ENCODE results near the gene RASL11B. TPM values are rescaled to one million over a fixed set of nuclear protein-coding genes. Genes with fewer than 3 reads are reported as not detected.
"Not testable (repeated sequence)": the region's sequence is repeated elsewhere in the genome, so short reads cannot be mapped to it uniquely, and the experiment has no call there.

Gene RASL11B
- under 1 TPM; 0.25 to 0.33 TPM for total RNA-seq

- peaks cover 10% of the 10 kb centered on the region for H3K9me3 Mint-ChIP-seq
- H3K27ac Mint-ChIP-seq, result no peak within 1 kb of the TSS
- H3K4me3 Mint-ChIP-seq, result peak within 1 kb of the TSS; percentile 72
- H3K27me3 Mint-ChIP-seq, result peaks cover 27% of the 10 kb centered on the region
- peaks cover 12% of the 10 kb centered on the region for H3K4me1 Mint-ChIP-seq
- DNase-seq, result peak; percentile 86
- H3K36me3 Mint-ChIP-seq (ENCODE audit: low read depth), result no peaks in the 10 kb centered on the region
- ChIA-PET CTCF (interaction anchor here (0.7 to 1.0 kb wide), 2 partner anchors 149 to 633 kb away, joined by 3 read pairs; no protein-coding TSS in a partner anchor), POLR2A (interaction anchor here (0.9 to 2.7 kb wide), 2 partner anchors 140 to 149 kb away, joined by 3 to 9 read pairs; no protein-coding TSS in a partner anchor)
These were observed at the start of gene RASL11B for GRCh38 chr4:52861879-52862616. Gene RASL11B, plus strand, starts transcription at chr4:52862317. Its CDS starts 191 bp downstream, at chr4:52862508.

- peaks cover 4% of the 10 kb centered on the region for H3K27me3 Mint-ChIP-seq
- no peaks in the 10 kb centered on the region for H3K36me3 Mint-ChIP-seq (ENCODE audit: low read depth)
- no peak for DNase-seq
- H3K9me3 Mint-ChIP-seq, result peaks cover 4% of the 10 kb centered on the region
- H3K4me3 Mint-ChIP-seq, result no peak overlapping the region
- H3K4me1 Mint-ChIP-seq, result no peaks in the 10 kb centered on the region
- no peak overlapping the region for H3K27ac Mint-ChIP-seq
- CTCF ChIA-PET, result no interaction called here
- POLR2A ChIA-PET, result no interaction called here
These were observed 48.6 kb upstream of the RASL11B start for GRCh38 chr4:52813546-52813945.

- Mint-ChIP-seq H3K27ac (no peak overlapping the region), H3K27me3 (no peaks in the 10 kb centered on the region), H3K36me3 (ENCODE audit: low read depth) (peaks cover 8% of the 10 kb centered on the region), H3K4me1 (peaks cover 21% of the 10 kb centered on the region), H3K4me3 (no peak overlapping the region), H3K9me3 (peaks cover 18% of the 10 kb centered on the region)
- ChIA-PET CTCF (interaction anchor here (0.9 kb wide), 1 partner anchor 89 kb away, joined by 3 read pairs; no protein-coding TSS in a partner anchor), POLR2A (interaction anchor here (0.9 to 1.4 kb wide), 2 partner anchors 100 to 110 kb away, joined by 3 to 6 read pairs; no protein-coding TSS in a partner anchor)
- DNase-seq, result no peak
These were observed 39.5 kb upstream of the RASL11B start for GRCh38 chr4:52822583-52822971.

- CTCF ChIA-PET, result interaction anchor here (0.9 kb wide), 1 partner anchor 89 kb away, joined by 3 read pairs; no protein-coding TSS in a partner anchor
- no peak overlapping the region for H3K4me3 Mint-ChIP-seq
- H3K27ac Mint-ChIP-seq, result peak overlapping the region; percentile 23
- POLR2A ChIA-PET, result interaction anchor here (0.8 to 1.4 kb wide), 3 partner anchors 10 to 111 kb away, joined by 3 to 6 read pairs (median 3); no protein-coding TSS in a partner anchor
- H3K9me3 Mint-ChIP-seq, result peaks cover 18% of the 10 kb centered on the region
- peaks cover 21% of the 10 kb centered on the region for H3K4me1 Mint-ChIP-seq
- no peak for DNase-seq
- H3K36me3 Mint-ChIP-seq (ENCODE audit: low read depth), result peaks cover 8% of the 10 kb centered on the region
- H3K27me3 Mint-ChIP-seq, result no peaks in the 10 kb centered on the region
These were observed 39.0 kb upstream of the RASL11B start for GRCh38 chr4:52822972-52823701.

GRCh38 chr4:52823702-52824092 is 38.4 kb upstream of the RASL11B start:
- Mint-ChIP-seq H3K4me1 (peaks cover 21% of the 10 kb centered on the region), H3K4me3 (no peak overlapping the region), H3K27me3 (no peaks in the 10 kb centered on the region), H3K9me3 (peaks cover 18% of the 10 kb centered on the region), H3K36me3 (ENCODE audit: low read depth) (peaks cover 8% of the 10 kb centered on the region), H3K27ac (peak overlapping the region; percentile 23)
- POLR2A ChIA-PET, result interaction anchor here (0.8 to 1.4 kb wide), 2 partner anchors 11 to 111 kb away, joined by 3 to 6 read pairs; no protein-coding TSS in a partner anchor
- no peak for DNase-seq
- CTCF ChIA-PET, result no interaction called here

- Mint-ChIP-seq H3K36me3 (ENCODE audit: low read depth) (peaks cover 8% of the 10 kb centered on the region), H3K27ac (no peak overlapping the region), H3K4me1 (peaks cover 21% of the 10 kb centered on the region), H3K4me3 (no peak overlapping the region), H3K27me3 (no peaks in the 10 kb centered on the region), H3K9me3 (peaks cover 18% of the 10 kb centered on the region)
- DNase-seq, result no peak
- ChIA-PET CTCF (no interaction called here), POLR2A (no interaction called here)
These were observed 37.9 kb upstream of the RASL11B start for GRCh38 chr4:52824270-52824602.

GRCh38 chr4:52824603-52825459 is 37.3 kb upstream of the RASL11B start:
- no peaks in the 10 kb centered on the region for H3K27me3 Mint-ChIP-seq
- no peak overlapping the region for H3K4me3 Mint-ChIP-seq
- H3K4me1 Mint-ChIP-seq, result peaks cover 21% of the 10 kb centered on the region
- H3K9me3 Mint-ChIP-seq, result peaks cover 18% of the 10 kb centered on the region
- POLR2A ChIA-PET, result no interaction called here
- no peak for DNase-seq
- H3K36me3 Mint-ChIP-seq (ENCODE audit: low read depth), result peaks cover 8% of the 10 kb centered on the region
- CTCF ChIA-PET, result no interaction called here
- no peak overlapping the region for H3K27ac Mint-ChIP-seq

- CTCF ChIA-PET, result no interaction called here
- no peak for DNase-seq
- Mint-ChIP-seq H3K9me3 (peaks cover 18% of the 10 kb centered on the region), H3K27ac (no peak overlapping the region), H3K4me3 (no peak overlapping the region), H3K27me3 (no peaks in the 10 kb centered on the region), H3K36me3 (ENCODE audit: low read depth) (peaks cover 8% of the 10 kb centered on the region), H3K4me1 (peaks cover 21% of the 10 kb centered on the region)
- POLR2A ChIA-PET, result no interaction called here
These were observed 36.5 kb upstream of the RASL11B start for GRCh38 chr4:52825460-52826090.

GRCh38 chr4:52833941-52834525 is 28.1 kb upstream of the RASL11B start:
- no peaks in the 10 kb centered on the region for H3K4me1 Mint-ChIP-seq
- ChIA-PET POLR2A (no interaction called here), CTCF (no interaction called here)

GRCh38 chr4:52834641-52835456 is 27.3 kb upstream of the RASL11B start:
- H3K36me3 Mint-ChIP-seq (ENCODE audit: low read depth); H3K27me3 Mint-ChIP-seq; H3K27ac Mint-ChIP-seq; H3K4me1 Mint-ChIP-seq; POLR2A ChIA-PET; H3K4me3 Mint-ChIP-seq; H3K9me3 Mint-ChIP-seq; DNase-seq: not testable (repeated sequence)
- CTCF ChIA-PET, result interaction anchor here (0.6 kb wide), 1 partner anchor 77 kb away, joined by 3 read pairs; no protein-coding TSS in a partner anchor

More at GRCh38 chr4:52833941-52834525, 28.1 kb upstream of the RASL11B start:
- Mint-ChIP-seq H3K4me3 (no peak overlapping the region), H3K36me3 (ENCODE audit: low read depth) (no peaks in the 10 kb centered on the region), H3K27me3 (peaks cover under 1% of the 10 kb centered on the region), H3K27ac (no peak overlapping the region), H3K9me3 (no peaks in the 10 kb centered on the region)
- no peak for DNase-seq

- no peaks in the 10 kb centered on the region for H3K9me3 Mint-ChIP-seq
- no peak overlapping the region for H3K4me3 Mint-ChIP-seq
- no peaks in the 10 kb centered on the region for H3K4me1 Mint-ChIP-seq
- H3K27ac Mint-ChIP-seq, result no peak overlapping the region
- CTCF ChIA-PET, result no interaction called here
- no peak for DNase-seq
- no peaks in the 10 kb centered on the region for H3K36me3 Mint-ChIP-seq (ENCODE audit: low read depth)
- POLR2A ChIA-PET, result no interaction called here
- H3K27me3 Mint-ChIP-seq, result peaks cover 4% of the 10 kb centered on the region
These were observed 26.0 kb upstream of the RASL11B start for GRCh38 chr4:52836120-52836519.

GRCh38 chr4:52836678-52837077 is 25.4 kb upstream of the RASL11B start:
- Mint-ChIP-seq H3K4me1 (no peaks in the 10 kb centered on the region), H3K27me3 (peaks cover 4% of the 10 kb centered on the region), H3K27ac (no peak overlapping the region), H3K4me3 (no peak overlapping the region), H3K9me3 (no peaks in the 10 kb centered on the region), H3K36me3 (ENCODE audit: low read depth) (no peaks in the 10 kb centered on the region)
- DNase-seq, result no peak
- ChIA-PET CTCF (no interaction called here), POLR2A (no interaction called here)

All from activated CD4-positive, alpha-beta memory T cell treated with anti-CD3 and anti-CD28 coated beads, Interleukin-2, amount 10 ng/mL, durations not matched to agents 7 days and 5 days (primary cell).